Liver (tissue), 9 donors: ENCODE results near the gene ABCC10. TPM values are rescaled to one million over a fixed set of nuclear protein-coding genes. Genes with fewer than 3 reads are reported as not detected.

ENCODE experiments used
- DNase-seq: peaks from one replicate; pipeline ENCODE4 v3.0.0-alpha.2; 2017; ENCODE audit warnings: low spot score
- H3K27ac ChIP-seq, 2 donors: one replicate each; pipeline ENCODE4 v1.7.0; 2013; ENCODE audit warnings: inconsistent platforms in 2 of 2, low read length in 2 of 2, control low read depth in 1 of 2, low read depth in 1 of 2, mild to moderate bottlenecking in 1 of 2
- H3K27me3 ChIP-seq, 4 donors: one replicate each; pipeline versions ENCODE4 v1.6.1 to v1.7.0; 2013; ENCODE audit warnings: low read length in 3 of 4, inconsistent platforms in 1 of 4, mild to moderate bottlenecking in 1 of 4, moderate library complexity in 1 of 4; ENCODE audit not compliant: control insufficient read depth in 4 of 4, insufficient read depth in 4 of 4
- H3K36me3 ChIP-seq, 4 donors: one replicate each; pipeline versions ENCODE4 v1.6.1 to v1.7.0; 2013; ENCODE audit warnings: low read length in 3 of 4, mild to moderate bottlenecking in 3 of 4, low read depth in 1 of 4, moderate library complexity in 1 of 4; ENCODE audit not compliant: control insufficient read depth in 4 of 4, insufficient read depth in 3 of 4
- H3K4me1 ChIP-seq, 4 donors: one replicate each; pipeline versions ENCODE4 v1.6.1 to v1.7.0; 2013; ENCODE audit warnings: low read length in 3 of 4, mild to moderate bottlenecking in 3 of 4, moderate library complexity in 1 of 4; ENCODE audit not compliant: control insufficient read depth in 4 of 4, insufficient read depth in 4 of 4
- H3K4me3 ChIP-seq, 3 donors: one replicate each; pipeline versions ENCODE4 v1.6.1 to v1.7.0; 2013; ENCODE audit warnings: low read length in 3 of 3, control low read depth in 1 of 3, low read depth in 1 of 3, mild to moderate bottlenecking in 1 of 3
- H3K9ac ChIP-seq, 2 donors: one replicate each; pipeline ENCODE4 v1.7.0; 2013; ENCODE audit warnings: low read length in 2 of 2, mild to moderate bottlenecking in 2 of 2, moderate library complexity in 2 of 2, control low read depth in 1 of 2, low read depth in 1 of 2
- H3K9me3 ChIP-seq, 4 donors: one replicate each; pipeline versions ENCODE4 v1.6.1 to v1.7.0; 2013; ENCODE audit warnings: low read length in 3 of 4; ENCODE audit not compliant: control insufficient read depth in 4 of 4
- EGR1 ChIP-seq, 2 donors: IDR thresholded peaks; 2 replicates each; pipeline ENCODE4 v1.6.1; 2016 to 2018; ENCODE audit warnings: antibody characterized with exemption in 2 of 2, low read depth in 2 of 2
- FOXA1 ChIP-seq: IDR thresholded peaks from 2 replicates; pipeline ENCODE4 v1.6.1; 2016; ENCODE audit warnings: antibody characterized with exemption
- FOXA2 ChIP-seq: IDR thresholded peaks from 2 replicates; pipeline ENCODE4 v1.6.1; 2016; ENCODE audit warnings: antibody characterized with exemption
- GABPA ChIP-seq, 2 donors: IDR thresholded peaks in 1 of 2; conservative IDR thresholded peaks in 1 of 2; 2 replicates each; pipeline ENCODE4 v1.6.1; 2016; ENCODE audit warnings: antibody characterized with exemption in 2 of 2, mild to moderate bottlenecking in 1 of 2, moderate library complexity in 1 of 2
- HNF4A ChIP-seq, 2 donors: conservative IDR thresholded peaks; 2 replicates each; pipeline ENCODE4 v1.6.1; 2016; ENCODE audit warnings: antibody characterized with exemption in 2 of 2, mild to moderate bottlenecking in 2 of 2
- HNF4G ChIP-seq: IDR thresholded peaks from 2 replicates; pipeline ENCODE4 v1.6.1; 2016; ENCODE audit warnings: antibody characterized with exemption
- JUND ChIP-seq, 2 donors: IDR thresholded peaks; 2 replicates each; pipeline ENCODE4 v1.6.1; 2016; ENCODE audit warnings: antibody characterized with exemption in 2 of 2
- NR2F2 ChIP-seq: IDR thresholded peaks from 2 replicates; pipeline ENCODE4 v1.6.1; 2016; ENCODE audit warnings: antibody characterized with exemption
- RAD21 ChIP-seq, 2 donors: IDR thresholded peaks; 2 replicates each; pipeline ENCODE4 v1.6.1; 2016; ENCODE audit warnings: antibody characterized with exemption in 2 of 2, mild to moderate bottlenecking in 2 of 2
- RXRA ChIP-seq, 2 donors: IDR thresholded peaks; 2 replicates each; pipeline ENCODE4 v1.6.1; 2017 to 2018; ENCODE audit warnings: antibody characterized with exemption in 2 of 2, mild to moderate bottlenecking in 1 of 2
- SP1 ChIP-seq: IDR thresholded peaks from 2 replicates; pipeline ENCODE4 v1.6.1; 2018; ENCODE audit warnings: antibody characterized with exemption, mild to moderate bottlenecking
- TAF1 ChIP-seq: conservative IDR thresholded peaks from 2 replicates; pipeline ENCODE4 v1.6.1; 2016; ENCODE audit warnings: antibody characterized with exemption, mild to moderate bottlenecking
- YY1 ChIP-seq: IDR thresholded peaks from 2 replicates; pipeline ENCODE4 v1.6.1; 2016; ENCODE audit warnings: antibody characterized with exemption, mild to moderate bottlenecking
- WGBS: extraction: QIAGEN DNeasy Blood & Tissue Kit; methylation state at CpG from one replicate; pipeline ENCODE4 v1.1.7; 2013; 5-methylcytosine and 5-hydroxymethylcytosine counted together
- polyA plus RNA-seq, 2 donors: library from polyadenylated mRNA; stranded (reverse) in 1 of 2; unstranded in 1 of 2; fragments of 200-250 nt in 1 of 2; fragments of >200 nt in 1 of 2; fragmentation: Nextera tagmentation in 1 of 2; extraction: Ambion mirVana in 1 of 2; gene quantifications; one replicate each; pipeline versions ENCODE4 v1.2.1 to v1.2.3, GENCODE V29; 2013 to 2015
- total RNA-seq, 2 donors: library from RNA; depleted of rRNA; stranded (reverse); fragments of >200 nt; gene quantifications; one replicate each; pipeline ENCODE4 v1.2.3, GENCODE V29; 2014
- TF ChIP-seq, protein P1 (sequence below): IDR thresholded peaks from 2 replicates; pipeline ENCODE4 v1.6.1; 2016; ENCODE audit warnings: antibody characterized with exemption, mild to moderate bottlenecking
- TF ChIP-seq, protein P2 (sequence below): IDR thresholded peaks from 2 replicates; pipeline ENCODE4 v1.6.1; 2016; ENCODE audit warnings: antibody characterized with exemption
- TF ChIP-seq, protein P3 (sequence below): IDR thresholded peaks from 2 replicates; pipeline ENCODE4 v1.6.1; 2016; ENCODE audit warnings: antibody characterized with exemption
- TF ChIP-seq, protein P4 (sequence below): fragments of 150-350 bp; IDR thresholded peaks from 2 replicates; pipeline ENCODE4 v1.5.1; 2017; ENCODE audit warnings: improper control_type of control experiment, low read depth, low read length; ENCODE audit not compliant: missing input control
- TF ChIP-seq, protein P5 (sequence below): IDR thresholded peaks from 2 replicates; pipeline ENCODE4 v1.6.1; 2016; ENCODE audit warnings: antibody characterized with exemption
- donor health status: healthy.
- donor health status: healthy.
- donor health status: healthy.
- donor health status: healthy.
- donor health status: healthy.

The ABCC10 gene
- total and polyA plus RNA-seq, 4 donors: 3.9 to 10.6 (median 5.1) TPM

DNA sequence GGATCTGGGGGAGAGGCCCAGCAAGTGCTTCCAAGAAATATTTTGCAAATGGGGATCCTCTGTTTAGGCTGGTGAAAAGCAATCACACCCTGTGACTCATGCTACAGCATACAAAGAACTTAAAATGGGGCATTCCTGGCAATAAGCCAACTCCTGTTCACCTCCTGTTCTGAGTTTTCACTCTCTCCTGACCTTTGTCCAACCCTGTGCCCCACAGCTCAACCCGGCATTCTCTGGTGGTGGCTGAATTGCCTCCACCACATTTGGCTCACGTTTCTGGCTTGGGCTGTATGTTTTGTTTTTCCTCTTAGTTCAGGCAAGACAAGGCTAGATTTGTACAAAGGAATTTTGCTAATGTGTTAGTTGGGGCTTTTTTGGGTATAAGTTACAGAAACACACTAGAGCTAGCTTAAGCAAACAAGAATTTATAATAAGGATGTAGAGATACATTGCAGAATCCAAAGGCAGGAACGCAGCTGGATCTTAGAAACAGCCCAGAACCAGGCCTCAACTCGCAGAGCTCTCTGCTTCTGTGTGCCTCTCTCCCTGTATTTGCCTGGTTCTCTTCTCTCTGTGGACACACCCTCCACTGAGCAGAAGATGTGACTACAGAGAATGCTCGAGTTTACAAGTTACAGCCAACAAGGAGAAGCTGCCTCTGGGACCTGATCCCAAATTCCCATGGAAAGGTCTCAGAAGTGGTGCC lies 9.4 kb downstream of the ABCC10 start:
- Histone ChIP-seq H3K27me3 (no peaks in the 10 kb centered on the region), H3K4me3 (no peak overlapping the region), H3K27ac (no peak overlapping the region), H3K9ac (no peak overlapping the region), H3K9me3 (no peaks in the 10 kb centered on the region), H3K36me3 (peaks cover 0 to 25% (median 6%) of the 10 kb centered on the region in 4 donors), H3K4me1 (peaks cover 0 to 8% (median 0%) of the 10 kb centered on the region in 4 donors)
- no peak for DNase-seq
- TF ChIP-seq RAD21 (IDR thresholded peaks at IDR 0.05): no peak
- TF ChIP-seq JUND (IDR thresholded peaks at IDR 0.05): peak; percentile 70 to 88
- peak; percentile 94 to 97 for TF ChIP-seq RXRA (IDR thresholded peaks at IDR 0.05)
- no peak for TF ChIP-seq TAF1
- TF ChIP-seq FOXA1: no peak
- TF ChIP-seq, protein P1, sequence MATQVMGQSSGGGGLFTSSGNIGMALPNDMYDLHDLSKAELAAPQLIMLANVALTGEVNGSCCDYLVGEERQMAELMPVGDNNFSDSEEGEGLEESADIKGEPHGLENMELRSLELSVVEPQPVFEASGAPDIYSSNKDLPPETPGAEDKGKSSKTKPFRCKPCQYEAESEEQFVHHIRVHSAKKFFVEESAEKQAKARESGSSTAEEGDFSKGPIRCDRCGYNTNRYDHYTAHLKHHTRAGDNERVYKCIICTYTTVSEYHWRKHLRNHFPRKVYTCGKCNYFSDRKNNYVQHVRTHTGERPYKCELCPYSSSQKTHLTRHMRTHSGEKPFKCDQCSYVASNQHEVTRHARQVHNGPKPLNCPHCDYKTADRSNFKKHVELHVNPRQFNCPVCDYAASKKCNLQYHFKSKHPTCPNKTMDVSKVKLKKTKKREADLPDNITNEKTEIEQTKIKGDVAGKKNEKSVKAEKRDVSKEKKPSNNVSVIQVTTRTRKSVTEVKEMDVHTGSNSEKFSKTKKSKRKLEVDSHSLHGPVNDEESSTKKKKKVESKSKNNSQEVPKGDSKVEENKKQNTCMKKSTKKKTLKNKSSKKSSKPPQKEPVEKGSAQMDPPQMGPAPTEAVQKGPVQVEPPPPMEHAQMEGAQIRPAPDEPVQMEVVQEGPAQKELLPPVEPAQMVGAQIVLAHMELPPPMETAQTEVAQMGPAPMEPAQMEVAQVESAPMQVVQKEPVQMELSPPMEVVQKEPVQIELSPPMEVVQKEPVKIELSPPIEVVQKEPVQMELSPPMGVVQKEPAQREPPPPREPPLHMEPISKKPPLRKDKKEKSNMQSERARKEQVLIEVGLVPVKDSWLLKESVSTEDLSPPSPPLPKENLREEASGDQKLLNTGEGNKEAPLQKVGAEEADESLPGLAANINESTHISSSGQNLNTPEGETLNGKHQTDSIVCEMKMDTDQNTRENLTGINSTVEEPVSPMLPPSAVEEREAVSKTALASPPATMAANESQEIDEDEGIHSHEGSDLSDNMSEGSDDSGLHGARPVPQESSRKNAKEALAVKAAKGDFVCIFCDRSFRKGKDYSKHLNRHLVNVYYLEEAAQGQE: no peak
- TF ChIP-seq FOXA2: no peak
- TF ChIP-seq, protein P2, sequence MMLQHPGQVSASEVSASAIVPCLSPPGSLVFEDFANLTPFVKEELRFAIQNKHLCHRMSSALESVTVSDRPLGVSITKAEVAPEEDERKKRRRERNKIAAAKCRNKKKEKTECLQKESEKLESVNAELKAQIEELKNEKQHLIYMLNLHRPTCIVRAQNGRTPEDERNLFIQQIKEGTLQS: no peak
- peak; percentile 54 for TF ChIP-seq NR2F2
- no peak for TF ChIP-seq YY1
- TF ChIP-seq, protein P3, sequence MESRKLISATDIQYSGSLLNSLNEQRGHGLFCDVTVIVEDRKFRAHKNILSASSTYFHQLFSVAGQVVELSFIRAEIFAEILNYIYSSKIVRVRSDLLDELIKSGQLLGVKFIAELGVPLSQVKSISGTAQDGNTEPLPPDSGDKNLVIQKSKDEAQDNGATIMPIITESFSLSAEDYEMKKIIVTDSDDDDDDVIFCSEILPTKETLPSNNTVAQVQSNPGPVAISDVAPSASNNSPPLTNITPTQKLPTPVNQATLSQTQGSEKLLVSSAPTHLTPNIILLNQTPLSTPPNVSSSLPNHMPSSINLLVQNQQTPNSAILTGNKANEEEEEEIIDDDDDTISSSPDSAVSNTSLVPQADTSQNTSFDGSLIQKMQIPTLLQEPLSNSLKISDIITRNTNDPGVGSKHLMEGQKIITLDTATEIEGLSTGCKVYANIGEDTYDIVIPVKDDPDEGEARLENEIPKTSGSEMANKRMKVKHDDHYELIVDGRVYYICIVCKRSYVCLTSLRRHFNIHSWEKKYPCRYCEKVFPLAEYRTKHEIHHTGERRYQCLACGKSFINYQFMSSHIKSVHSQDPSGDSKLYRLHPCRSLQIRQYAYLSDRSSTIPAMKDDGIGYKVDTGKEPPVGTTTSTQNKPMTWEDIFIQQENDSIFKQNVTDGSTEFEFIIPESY: no peak
- TF ChIP-seq, protein P4, sequence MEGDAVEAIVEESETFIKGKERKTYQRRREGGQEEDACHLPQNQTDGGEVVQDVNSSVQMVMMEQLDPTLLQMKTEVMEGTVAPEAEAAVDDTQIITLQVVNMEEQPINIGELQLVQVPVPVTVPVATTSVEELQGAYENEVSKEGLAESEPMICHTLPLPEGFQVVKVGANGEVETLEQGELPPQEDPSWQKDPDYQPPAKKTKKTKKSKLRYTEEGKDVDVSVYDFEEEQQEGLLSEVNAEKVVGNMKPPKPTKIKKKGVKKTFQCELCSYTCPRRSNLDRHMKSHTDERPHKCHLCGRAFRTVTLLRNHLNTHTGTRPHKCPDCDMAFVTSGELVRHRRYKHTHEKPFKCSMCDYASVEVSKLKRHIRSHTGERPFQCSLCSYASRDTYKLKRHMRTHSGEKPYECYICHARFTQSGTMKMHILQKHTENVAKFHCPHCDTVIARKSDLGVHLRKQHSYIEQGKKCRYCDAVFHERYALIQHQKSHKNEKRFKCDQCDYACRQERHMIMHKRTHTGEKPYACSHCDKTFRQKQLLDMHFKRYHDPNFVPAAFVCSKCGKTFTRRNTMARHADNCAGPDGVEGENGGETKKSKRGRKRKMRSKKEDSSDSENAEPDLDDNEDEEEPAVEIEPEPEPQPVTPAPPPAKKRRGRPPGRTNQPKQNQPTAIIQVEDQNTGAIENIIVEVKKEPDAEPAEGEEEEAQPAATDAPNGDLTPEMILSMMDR: no peak
- no peak for TF ChIP-seq EGR1 (IDR thresholded peaks at IDR 0.05; ENCODE audit: low read depth in 2 of 2)
- TF ChIP-seq HNF4G: no peak
- TF ChIP-seq, protein P5, sequence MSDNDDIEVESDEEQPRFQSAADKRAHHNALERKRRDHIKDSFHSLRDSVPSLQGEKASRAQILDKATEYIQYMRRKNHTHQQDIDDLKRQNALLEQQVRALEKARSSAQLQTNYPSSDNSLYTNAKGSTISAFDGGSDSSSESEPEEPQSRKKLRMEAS: no peak
- TF ChIP-seq GABPA (IDR thresholded peaks at IDR 0.05 in 1 of 2, conservative IDR thresholded peaks at IDR 0.05 in 1 of 2): no peak
- peak; percentile 51 to 74 for TF ChIP-seq HNF4A (conservative IDR thresholded peaks at IDR 0.05)
- peak; percentile 75 for TF ChIP-seq SP1
- WGBS: 58% methylated on average over 5 of the region's 5 CpGs
